ENCODE results near the gene LHX4.

GRCh38 chr1:180193141-180194047 lies 36.7 kb upstream of the LHX4 start:
- TF ChIP-seq REST (IDR thresholded peaks at IDR 0.05; ENCODE audit: low read depth): no peak
- no peak for TF ChIP-seq TAF1 (IDR thresholded peaks at IDR 0.05; ENCODE audit: low read depth)
- TF ChIP-seq EGR1 (IDR thresholded peaks at IDR 0.05): no peak
- TF ChIP-seq RAD21 (IDR thresholded peaks at IDR 0.05; ENCODE audit: low read depth): no peak
- TF ChIP-seq YY1 (IDR thresholded peaks at IDR 0.05; ENCODE audit: low read depth): no peak
- no peak for TF ChIP-seq CEBPB (IDR thresholded peaks at IDR 0.05)
- TF ChIP-seq MAX (IDR thresholded peaks at IDR 0.05): no peak
- TF ChIP-seq CREB1 (IDR thresholded peaks at IDR 0.05; ENCODE audit: low read depth): no peak
- TF ChIP-seq TEAD4 (IDR thresholded peaks at IDR 0.05): no peak
- TF ChIP-seq TCF12 (IDR thresholded peaks at IDR 0.05; ENCODE audit: low read depth): no peak
- no peak for TF ChIP-seq EP300 (IDR thresholded peaks at IDR 0.05; ENCODE audit: borderline replicate concordance)
- no peak for TF ChIP-seq NFIC (IDR thresholded peaks at IDR 0.05)
- TF ChIP-seq USF1 (IDR thresholded peaks at IDR 0.05): no peak
- no peak for TF ChIP-seq ZBTB7A (IDR thresholded peaks at IDR 0.05; ENCODE audit: low read depth)

Measured in Ishikawa (cell line).